Muscle of back (tissue), 11 donors: ENCODE data around the gene SLC8A1. TPM values are rescaled to one million over a fixed set of nuclear protein-coding genes. Genes with fewer than 3 reads are reported as not detected.

Experiments used
- DNase-seq, 3 donors: peaks; one replicate each; pipeline versions ENCODE4 v3.0.0 to v3.0.0-alpha.2; 2013
- polyA plus RNA-seq, 10 donors: library from polyadenylated mRNA; unstranded; fragments of 120-200 nt; gene quantifications; one replicate each; pipeline ENCODE4 v1.2.1, GENCODE V29; 2013; ENCODE audit not compliant: insufficient read length in 10 of 10

SLC8A1 gene
- polyA plus RNA-seq, 10 donors = 4.9 to 11.4 (median 7.9) TPM

DNA sequence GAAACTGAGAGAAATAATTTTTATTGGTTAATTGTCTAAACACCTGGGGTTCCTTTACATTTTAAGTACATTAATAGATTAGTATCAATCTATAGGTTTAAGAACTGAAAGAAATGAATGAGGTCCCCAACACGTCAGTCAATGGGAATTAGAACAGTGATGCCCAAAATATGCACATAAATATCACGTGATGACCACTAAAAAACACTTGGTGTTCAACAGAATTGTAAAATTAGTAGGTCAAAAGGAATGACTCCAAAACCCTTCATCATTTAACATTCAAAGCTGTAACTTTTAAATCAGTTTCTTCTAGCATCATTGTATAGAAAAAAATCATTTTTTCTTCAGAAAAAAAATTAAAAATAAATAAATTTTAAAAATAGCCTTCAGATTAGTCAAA, 140.9 kb downstream of the SLC8A1 start:
- no peak for DNase-seq

DNA sequence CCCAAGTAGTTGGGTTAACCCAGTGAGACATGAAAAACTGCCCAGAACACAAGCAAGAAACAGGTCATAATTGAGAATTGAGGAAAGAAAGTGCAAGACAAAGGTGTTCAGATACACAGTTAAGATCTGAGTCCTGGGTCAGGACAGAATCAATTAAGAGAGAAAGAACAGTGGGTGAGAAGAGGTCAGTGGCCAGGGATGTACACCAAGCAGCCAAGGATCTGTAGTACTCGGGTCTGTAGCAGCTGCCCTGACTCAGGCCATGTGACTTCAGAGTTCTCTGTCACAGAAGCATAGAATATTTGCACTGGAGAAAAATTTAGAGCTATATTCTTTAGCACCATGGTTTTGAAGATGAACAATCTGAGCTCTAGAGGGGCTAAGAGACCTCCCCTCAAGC, 141.6 kb downstream of the SLC8A1 start:
- DNase-seq = no peak

DNA sequence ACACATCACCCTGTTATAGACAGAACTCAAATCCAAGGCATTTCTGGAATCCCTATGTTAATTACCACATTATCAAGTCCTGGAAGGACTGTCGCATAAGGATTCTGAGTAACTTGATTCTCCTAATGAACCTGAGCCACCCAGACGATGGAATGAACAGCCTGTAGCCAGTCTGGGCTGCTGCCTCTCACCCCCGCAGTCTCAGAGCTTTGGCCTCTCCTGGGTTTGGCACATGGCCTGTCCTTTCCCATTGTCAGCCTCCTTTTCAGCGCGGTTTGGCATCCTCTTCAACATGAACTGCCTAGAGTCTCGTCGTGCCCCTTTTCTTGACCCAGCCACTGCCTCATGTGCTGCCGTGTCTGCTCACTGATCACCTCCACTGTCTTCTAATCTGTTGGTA, 147.6 kb downstream of the SLC8A1 start:
- DNase-seq = no peak

- no peak for DNase-seq
Observed at GRCh38 chr2:40303746-40304145, 148.1 kb downstream of the SLC8A1 start.

DNA sequence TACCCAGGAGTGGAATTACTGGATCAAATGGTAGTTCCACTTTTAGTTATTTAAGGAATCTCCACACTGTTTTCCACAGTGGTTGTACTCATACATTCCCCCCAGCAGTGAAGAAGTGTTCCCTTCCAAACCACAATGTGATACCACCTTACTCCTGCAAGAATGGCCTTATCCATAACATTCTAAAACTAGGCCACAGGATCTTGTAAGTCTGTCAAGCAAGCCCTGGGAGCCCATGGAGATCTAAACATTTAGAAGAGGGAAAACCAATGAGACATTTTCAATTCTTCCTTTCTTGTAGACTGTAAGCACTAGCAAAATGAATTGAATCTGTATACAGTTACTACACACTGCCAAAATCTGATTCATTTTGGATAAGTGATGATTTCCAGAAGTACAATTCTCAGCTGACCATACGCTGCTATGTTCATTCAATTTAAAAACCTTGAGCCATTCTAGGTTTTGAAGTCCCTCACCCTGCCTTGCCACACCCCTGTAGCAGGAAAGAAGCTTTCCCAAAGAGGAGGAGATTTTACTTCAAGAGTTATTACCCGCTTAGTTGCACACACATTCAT, 149.1 kb downstream of the SLC8A1 start:
- DNase-seq = no peak

GRCh38 chr2:40300391-40300790, 151.5 kb downstream of the SLC8A1 start:
- no peak for DNase-seq

- DNase-seq = no peak
Observed at GRCh38 chr2:40299781-40300180, 152.1 kb downstream of the SLC8A1 start.

DNA sequence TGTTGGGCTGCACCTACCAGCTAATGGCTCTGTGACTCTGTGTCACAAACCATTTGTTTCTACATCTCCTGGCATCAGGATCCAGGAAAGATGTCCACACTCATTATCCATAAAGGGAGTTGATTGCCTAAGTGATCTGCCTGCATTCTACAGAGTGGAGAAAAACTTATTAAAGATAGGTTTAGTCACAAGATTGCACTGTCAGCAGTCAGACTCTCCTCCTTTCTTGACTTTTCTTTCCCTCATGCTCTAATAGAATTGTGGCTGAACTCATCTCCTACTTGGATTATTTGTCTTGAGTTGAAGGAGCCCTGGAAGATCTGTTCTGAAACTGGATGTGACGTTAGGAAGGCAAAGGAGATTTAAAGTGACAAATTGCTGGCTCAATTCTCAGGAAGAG, 152.7 kb downstream of the SLC8A1 start:
- no peak for DNase-seq

GRCh38 chr2:40298026-40298425, 153.9 kb downstream of the SLC8A1 start:
- DNase-seq = no peak

GRCh38 chr2:40292291-40292690, 159.6 kb downstream of the SLC8A1 start:
- DNase-seq = no peak

GRCh38 chr2:40289771-40290404, 162.0 kb downstream of the SLC8A1 start:
- no peak for DNase-seq

DNA sequence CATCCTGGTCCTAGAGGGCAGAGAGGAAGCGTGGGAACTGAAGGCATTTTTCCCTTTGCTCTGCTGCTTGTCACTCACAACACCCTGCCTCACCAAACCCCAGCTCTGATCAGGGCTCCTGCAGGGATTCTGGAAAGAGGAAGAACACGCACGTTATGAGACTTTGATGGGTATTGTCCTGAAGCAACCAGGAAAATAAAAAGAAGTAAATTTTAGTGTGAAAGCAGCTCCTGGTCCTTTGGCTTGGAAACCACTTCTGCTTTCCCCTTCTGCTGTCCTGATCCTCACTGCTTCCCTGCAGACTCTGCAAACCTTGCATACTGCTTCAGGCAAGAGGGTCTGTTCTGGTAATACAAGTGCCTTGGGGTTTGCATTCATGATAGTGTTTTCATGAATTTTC, 164.1 kb downstream of the SLC8A1 start:
- no peak for DNase-seq

GRCh38 chr2:40287195-40287594, 164.7 kb downstream of the SLC8A1 start:
- DNase-seq = peak in 1 of 3 donors; percentile 55

DNA sequence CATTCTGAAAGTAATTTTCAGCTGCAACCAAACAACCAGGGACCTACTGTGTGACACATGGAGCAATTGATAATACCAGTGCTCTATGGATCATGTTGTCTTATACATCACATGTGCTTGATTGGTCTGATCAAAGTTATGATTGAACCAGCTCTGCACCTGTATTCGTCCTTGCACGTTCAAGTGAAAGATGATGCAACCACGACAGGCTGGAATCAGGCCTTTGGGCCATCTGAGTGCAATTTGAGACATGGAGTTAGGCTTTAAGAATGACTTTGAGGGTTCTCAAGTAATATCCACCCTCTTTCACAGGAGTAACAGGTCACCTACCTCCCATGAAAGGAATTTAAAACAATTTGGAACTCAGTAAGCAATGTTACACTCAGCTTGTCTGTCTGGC, 165.2 kb downstream of the SLC8A1 start:
- no peak for DNase-seq

- DNase-seq = no peak
Observed at GRCh38 chr2:40285391-40285790, 166.5 kb downstream of the SLC8A1 start.

DNA sequence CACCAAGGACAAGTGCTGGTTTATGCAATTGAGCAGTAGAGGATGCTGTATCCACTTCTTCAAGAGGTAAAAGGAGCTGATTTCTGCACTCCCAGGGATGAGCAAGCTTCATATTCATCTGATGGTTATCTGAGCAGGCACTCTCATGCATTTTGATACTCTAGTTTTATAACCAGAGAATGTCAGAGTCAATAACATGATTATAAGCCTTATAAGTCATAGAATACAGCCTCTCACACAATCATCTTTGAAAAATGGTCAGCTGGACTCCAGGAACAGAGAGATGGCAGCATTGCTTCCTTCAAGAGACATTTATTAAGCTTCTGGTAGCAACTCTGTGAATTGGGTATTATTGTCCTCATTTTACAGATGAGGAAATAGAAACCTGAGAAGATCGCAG, 167.1 kb downstream of the SLC8A1 start:
- no peak for DNase-seq

DNA sequence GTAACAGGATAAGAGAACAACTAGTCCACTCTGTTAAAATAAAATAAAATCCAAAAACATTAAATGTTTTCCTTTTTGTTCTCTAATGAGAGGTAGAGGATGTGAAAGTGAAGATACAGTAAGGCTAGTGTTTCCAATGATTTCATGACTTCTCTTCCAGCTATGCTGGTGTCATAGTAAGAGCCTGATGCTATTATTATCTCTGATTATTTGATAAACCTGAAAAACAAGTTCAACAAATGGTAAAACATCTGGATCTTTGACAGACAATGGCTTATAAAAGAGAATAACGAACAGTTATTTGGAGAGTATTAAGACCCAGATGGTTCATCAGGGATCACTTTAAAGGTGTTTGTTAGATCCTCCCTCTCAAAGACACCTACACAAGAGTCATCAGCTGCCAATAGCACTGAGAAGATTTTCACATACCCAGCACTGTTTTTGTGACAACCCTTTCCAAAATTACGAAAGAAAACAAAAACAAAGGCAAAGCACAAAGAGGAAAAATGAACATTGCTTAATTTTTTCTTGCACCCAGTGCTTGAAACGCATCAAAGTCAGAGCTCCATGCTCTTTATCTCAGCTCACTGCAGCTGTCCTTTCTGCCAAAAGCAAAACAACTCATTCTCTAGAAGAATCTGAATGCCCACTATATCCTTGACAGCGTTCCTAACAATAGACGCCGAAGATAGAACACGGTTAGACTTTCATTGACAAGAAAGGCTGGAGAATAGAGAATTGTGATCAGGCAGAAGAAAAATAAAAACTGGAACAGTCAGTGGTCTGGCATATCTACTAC, 168.6 kb downstream of the SLC8A1 start:
- no peak for DNase-seq

GRCh38 chr2:40282428-40282827, 169.5 kb downstream of the SLC8A1 start:
- DNase-seq = peak in 1 of 3 donors; percentile 74

DNA sequence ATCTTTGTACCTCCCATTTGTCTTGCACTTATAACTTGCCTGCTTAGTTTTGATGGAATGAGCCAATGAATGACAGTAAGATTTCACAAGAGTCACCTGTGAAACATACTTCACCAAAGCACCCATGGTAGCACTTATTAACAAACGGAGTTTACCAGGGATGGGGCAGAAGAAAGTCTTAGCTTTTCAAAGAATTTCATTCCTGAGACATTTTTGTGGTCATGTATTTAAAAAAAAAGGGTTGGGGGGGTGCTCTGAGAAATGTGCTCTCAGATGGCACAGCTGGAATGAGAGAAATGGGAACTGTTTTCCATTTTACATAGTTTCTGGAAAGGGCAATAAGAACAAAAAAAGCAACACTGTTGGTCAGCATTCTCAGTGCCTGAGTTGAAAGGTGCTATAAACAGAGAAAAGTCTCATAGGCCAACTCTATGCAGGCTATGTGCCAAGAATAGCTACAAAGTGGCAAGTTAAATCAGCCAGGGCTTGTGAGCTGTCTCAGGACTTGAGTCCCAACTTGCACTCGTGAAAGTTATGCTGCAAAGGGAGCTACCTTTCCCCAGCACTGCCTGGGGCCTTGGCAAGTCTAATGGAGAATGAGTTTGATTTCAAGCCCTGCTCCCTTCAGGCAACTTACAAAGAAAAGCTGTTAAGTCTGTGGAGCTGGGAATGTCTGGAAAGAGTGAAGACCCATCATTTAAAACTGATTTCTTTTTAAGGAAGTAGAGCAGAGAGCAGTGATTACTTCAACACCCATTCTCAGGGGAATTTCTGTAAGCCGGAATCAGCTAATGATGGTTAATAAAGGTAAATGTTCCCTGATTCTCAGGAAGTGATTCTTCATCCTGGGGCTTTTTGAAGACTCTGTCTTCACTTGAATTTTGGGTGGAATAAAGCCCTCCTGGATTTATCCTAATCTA, 170.6 kb downstream of the SLC8A1 start:
- peak in 1 of 3 donors; percentile 56 for DNase-seq

DNA sequence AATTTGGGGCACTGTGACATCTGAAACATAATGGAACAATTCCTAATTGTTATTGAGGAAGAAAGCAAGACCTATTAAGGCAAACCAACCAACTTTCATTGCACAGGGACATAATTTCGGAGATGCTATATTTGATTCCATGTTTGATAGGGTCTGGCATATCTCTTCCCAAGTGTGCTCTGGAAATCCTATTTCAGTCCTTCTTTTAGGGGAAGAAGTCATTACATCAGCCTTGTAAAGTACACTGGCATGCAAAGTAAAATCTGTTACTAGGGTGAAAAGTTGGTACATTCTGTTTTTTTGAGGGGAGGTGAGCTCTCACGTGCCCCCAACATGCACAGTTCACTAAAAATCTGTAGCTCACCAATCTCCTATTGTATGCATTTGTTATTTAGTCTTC, 172.4 kb downstream of the SLC8A1 start:
- no peak for DNase-seq

DNA sequence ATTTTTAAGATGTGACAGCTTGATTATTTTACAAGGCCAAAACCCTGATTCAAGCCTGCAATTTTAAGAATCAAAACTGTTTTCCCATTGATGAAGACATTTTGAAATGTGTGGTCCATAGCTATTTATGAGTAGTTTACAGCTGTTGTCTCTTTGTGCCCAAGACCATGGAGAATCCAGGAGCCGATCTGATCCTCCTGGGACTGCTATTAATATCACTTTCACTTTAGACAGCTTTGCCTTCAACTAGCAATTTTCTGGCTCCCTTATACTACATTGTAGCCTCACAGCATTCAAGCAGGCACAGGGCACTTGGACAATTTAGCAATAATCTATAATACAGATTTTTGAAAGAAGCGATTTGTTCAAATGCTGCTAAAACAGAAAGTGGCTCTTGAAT, 172.9 kb downstream of the SLC8A1 start:
- DNase-seq = peak in 1 of 3 donors; percentile 75

DNA sequence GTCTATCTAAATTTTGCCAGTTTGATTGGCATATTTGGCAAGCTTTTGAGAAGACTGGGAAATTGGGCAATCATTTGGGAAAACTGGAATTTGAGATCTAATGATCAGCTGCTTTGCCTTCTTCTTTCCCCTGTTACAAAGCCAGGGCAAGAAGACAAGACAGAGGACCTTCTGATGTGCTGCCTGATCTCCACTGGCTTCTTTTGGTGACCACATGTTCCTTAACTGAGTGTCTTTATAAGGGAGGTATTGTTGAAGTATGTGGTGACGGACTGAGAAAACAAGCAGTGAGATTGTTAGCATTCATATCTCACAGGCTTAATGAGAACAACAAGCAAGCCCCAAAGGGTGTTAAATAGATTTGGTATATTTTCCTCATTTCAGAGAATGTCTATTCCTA, 175.8 kb downstream of the SLC8A1 start:
- no peak for DNase-seq
